Measurements from ENCODE around the gene KRTAP5-7.
"Not testable (repeated sequence)": the region's sequence is repeated elsewhere in the genome, so short reads cannot be mapped to it uniquely, and the experiment has no call there.

KRTAP5-7 gene

DNA sequence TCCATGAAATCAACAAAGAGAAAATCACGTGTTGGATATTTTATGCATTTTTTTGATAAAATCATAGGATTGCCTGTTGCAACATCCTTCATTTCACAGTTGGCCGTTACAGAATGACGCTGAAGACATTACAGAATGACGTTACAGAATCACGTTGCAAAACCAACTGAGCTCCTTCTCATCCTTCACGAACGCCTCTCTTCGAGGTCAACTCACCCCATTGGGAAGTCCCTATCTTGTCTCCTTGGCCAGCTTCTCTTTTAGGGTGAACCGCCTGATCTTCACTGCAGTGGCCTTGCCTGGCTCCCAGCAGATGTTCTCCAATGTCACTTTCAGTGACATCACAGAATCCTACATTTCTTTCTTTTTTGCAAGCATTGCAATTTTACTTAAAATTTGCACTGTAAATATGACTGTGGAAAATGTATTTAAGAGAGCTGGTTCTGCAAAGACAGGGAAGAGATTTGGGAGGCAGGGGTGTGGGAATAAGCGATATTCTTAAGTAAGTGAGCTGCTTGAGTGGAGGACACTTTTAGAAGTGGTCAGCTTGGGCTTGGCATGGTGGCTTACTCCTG lies 5.1 kb downstream of the KRTAP5-7 start:
- DNase-seq (ENCODE audit: low read depth): no peak

DNA sequence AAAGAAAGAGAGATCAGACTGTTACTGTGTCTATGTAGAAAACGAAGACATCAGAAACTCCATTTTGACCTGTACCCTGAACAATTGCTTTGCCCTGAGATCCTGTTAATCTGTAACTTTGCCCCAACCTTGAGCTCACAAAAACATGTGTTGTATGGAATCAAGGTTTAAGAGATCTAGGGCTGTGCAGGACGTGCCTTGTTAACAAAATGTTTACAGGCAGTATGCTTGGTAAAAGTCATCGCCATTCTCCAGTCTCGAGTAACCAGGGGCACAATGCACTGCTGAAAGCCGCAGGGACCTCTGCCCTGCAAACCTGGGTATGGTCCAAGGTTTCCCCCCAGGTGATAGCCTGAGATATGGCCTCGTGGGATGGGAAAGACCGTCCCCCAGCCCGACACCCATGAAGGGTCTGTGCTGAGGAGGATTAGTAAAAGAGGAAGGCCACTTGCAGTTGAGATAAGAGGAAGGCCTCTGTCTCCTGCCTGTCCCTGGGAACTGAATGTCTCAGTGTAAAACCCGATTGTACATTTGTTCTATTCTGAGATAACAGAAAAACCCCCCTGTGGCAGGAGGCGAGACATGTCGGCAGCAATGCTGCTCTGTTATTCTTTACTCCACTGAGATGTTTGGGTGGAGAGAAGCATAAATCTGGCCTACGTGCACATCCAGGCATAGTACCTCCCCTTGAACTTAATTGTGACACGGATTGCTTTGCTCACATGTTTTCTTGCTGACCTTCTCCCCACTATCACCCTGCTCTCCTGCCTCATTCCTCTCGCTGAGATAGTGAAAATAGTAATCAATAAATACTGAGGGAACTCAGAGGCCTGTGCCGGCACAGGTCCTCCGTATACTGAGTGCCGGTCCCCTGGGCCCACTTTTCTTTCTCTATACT lies 7.9 kb downstream of the KRTAP5-7 start:
- DNase-seq (ENCODE audit: low read depth): not testable (repeated sequence)

DNA sequence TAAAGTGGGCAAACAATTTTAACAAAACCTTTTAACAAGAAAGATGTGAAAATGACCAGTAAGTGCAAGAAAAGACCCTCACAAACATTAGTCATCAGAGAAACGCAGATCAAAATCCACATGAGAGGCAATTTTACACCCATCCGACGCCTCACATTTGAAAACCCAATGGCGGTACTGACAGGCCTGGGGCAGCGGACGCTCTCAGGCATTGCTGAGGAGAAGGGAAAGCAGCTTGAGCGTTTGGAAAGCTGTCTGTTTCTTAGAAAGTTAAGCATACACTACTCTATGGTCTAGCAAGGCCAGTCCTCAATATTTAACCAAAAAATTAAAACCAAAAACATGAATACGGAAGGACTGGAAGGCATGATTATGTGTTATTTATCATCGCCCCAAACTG lies 8.8 kb downstream of the KRTAP5-7 start:
- no peak for DNase-seq (ENCODE audit: low read depth)

DNA sequence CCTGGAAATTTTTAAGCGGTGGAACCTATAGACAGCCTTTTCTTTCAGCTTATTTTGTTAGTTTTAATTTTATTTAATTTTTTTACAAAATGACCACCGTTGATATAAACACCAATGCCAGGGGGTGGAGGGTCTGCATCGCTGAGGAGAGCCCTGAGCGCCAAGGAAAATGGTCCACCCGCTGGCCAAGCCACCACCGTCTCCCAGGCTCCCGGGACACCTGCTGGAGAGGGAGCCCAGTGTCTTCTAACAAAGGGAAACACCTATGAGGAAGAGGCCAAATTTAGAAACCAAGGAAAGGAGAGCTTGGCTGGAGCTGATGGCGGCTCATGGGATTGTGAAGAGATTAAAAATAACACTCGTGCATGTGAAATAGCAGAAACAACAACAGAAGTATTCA lies 10.5 kb downstream of the KRTAP5-7 start:
- no peak for DNase-seq (ENCODE audit: low read depth)

DNA sequence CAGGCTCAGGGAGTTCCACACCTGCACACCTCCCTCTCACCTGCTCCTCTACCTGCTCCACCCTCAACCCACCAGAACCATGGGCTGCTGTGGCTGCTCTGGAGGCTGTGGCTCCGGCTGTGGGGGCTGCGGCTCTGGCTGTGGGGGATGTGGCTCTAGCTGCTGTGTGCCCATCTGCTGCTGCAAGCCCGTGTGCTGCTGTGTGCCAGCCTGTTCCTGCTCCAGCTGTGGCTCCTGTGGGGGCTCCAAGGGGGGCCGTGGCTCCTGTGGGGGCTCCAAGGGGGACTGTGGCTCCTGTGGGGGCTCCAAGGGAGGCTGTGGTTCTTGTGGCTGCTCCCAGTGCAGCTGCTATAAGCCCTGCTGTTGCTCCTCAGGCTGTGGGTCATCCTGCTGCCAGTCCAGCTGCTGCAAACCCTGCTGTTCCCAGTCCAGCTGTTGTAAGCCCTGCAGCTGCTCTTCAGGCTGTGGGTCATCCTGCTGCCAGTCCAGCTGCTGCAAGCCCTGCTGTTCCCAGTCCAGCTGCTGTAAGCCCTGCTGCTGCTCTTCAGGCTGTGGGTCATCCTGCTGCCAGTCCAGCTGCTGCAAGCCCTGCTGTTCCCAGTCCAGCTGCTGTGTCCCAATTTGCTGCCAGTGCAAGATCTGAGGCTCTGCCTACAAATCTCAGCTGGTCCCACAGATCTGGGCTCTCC lies 11.1 kb downstream of the KRTAP5-7 start, which contains the start of gene KRTAP5-8:
Gene KRTAP5-8 (plus strand): TSS at position 49 of the 689 bp plus-strand sequence. CDS start 31 bp downstream, at position 80.
- not testable (repeated sequence) for DNase-seq (ENCODE audit: low read depth)

DNA sequence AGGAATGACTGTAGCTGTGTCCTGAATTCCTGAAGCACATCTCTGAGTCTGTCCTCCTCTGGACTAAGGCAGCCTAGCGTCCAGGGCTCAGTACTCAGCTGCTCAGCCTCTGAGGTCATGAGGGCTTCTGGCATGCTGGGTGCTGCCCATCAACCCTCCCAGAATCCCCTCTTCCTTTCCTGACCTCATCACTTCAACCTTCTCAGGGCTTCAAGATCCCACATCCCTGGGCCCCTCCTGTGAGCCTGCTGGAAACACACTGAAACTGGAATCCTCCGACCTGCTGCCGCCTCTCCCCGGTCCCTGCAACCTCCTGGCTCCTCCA lies 11.6 kb downstream of the KRTAP5-7 start:
- no peak for DNase-seq (ENCODE audit: low read depth)

DNA sequence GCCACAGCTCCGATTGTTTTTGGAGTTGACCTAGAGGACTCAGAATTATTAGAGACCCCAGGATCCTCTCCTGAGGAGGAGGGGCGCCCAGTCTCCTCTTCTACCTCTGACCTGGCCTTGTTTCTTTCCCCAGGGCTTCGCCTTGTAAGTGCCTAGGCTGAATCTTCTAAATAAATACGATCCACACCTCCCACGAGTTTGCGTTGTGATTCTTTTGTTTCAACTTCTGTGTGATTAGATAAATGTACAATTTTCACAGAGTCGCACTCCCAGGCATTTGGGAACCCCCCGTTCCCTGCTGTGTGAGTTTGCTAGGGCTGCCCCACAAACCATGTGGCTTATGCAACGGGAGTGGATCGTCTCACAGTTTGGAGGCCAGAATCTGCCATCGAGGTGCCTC lies 11.9 kb downstream of the KRTAP5-7 start:
- no peak for DNase-seq (ENCODE audit: low read depth)

DNA sequence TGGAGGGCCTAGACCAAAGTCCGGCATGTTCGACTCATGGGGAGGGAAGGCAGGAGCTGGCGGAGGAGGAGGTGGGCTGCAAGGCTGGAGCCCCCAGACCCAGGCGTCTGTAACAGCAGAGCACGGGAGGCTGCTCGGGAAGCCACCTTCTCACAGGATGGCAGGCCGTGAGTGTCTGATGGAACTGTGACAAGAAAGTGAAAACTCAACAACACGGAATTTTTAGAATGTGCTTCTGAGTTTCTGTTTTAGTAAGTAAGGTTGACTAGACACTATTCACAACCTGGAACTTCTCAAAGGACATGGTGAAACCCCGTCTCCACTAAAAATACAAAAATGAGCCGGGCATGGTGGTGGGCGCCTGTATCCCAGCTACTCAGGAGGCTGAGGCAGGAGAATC lies 12.9 kb downstream of the KRTAP5-7 start:
- DNase-seq (ENCODE audit: low read depth): not testable (repeated sequence)

DNA sequence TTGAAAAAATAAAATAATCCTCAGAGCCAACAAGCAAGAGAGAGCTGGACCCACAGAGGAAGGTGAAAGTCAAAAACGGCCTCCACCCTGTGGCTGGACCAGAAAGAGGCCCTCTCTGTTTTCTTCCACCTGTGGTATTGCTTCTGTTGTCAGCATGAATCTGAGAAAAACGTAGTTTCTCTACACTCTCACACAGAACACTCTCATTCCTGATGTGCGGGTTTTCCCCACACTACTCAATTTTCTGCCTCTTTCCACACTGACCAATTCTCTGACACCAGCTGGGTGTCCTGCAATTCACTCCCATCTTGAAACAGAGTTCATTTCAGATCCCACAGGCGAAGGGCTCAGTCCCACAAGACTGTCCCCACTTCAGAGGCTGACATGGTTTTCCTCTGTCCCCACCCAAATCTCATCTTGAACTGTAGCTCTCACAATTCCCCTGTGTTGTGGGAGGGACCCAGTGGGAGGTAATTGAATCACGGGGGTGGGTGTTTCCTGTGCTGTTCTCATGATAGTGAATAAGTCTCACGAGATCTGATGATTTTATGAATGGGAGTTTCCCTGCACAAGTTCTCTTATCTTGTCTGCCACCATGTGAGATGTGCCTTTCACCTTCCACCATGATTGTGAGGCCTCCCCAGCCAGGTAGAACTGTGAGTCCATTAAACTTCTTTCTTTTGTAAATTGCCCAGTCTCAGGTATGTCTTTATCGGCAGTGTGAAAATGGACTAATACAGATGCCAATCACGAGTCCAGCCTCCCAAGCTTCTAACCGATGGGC lies 13.6 kb downstream of the KRTAP5-7 start:
- DNase-seq (ENCODE audit: low read depth): not testable (repeated sequence)

DNA sequence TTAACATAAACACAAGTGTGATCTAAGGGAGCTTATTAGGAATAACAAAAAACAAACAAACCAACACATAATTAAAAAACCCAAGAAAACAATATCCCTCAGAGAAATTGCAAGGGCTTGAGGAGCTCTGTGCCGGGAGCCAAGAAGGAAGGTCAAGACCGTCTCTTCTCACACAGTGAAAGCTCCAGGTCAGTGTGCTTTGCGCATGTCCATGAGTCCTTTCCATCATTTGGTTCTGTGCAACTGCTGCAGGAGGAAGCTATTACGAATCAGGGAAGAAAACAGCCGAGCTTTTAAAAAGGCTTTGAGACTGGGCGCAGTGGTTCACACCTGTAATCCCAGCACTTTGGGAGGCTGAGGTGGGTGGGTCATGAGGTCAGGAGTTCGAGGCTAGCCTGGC lies 15.3 kb downstream of the KRTAP5-7 start:
- DNase-seq (ENCODE audit: low read depth): no peak

DNA sequence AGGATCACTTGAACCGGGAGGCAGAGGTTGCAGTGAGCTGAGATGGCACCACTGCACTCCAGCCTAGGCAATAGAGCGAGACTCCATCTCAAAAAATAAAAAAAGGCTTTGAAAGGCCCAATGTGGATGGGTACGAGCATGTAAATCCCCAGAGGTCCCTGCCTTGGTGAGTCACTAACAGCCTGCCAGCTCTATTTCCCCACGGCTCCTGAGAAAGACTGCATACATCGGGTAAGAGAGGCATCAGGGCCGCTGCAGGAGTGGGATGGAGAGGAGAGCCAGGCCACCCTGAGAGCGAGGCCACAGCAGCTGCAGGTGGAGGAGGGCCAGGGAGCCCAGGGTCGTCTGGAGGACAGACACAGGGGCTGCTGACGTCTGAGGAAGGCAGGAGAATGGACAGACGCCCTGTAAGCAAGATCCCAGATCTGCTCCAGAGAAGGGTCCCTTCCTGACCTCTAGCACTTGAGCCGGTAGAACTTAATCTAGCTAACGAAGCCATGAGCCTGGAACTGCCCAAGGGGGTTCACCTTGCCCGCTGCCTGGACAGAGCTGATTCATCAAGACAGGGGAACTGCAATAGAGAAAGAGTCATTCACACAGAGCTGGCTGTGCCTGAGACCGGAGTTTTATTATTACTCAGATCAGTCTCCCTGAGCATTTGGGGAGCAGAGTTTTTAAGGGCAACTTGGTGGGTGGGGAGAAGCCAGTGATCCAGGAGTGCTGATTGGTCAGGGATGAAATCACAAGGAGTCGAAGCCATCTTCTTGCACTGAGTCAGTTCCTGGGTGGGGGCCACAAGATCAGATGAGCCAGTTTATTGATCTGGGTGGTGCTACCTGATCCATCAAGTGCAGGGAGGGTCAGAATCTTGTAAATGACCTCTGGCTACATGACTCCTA lies 16.1 kb downstream of the KRTAP5-7 start:
- DNase-seq (ENCODE audit: low read depth): no peak

DNA sequence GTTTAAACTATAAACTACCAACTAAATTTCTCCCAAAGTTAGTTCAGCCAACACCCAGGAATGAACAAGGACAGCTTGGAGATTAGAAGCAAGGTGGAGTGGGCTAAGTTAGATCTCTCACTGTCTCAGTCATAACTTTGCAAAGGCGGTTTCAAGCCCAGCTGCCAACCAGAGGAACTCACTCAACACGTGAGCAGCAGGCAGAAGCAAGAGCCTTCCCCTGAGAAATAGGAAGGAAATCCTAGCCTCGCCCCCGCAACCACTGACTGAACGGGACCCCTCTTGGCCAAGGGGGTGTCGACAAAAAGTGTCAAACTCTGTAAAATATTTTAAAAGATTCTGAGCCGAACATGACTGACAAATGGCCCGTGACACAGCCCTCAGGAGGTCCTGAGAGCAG lies 16.8 kb downstream of the KRTAP5-7 start:
- DNase-seq (ENCODE audit: low read depth): no peak

DNA sequence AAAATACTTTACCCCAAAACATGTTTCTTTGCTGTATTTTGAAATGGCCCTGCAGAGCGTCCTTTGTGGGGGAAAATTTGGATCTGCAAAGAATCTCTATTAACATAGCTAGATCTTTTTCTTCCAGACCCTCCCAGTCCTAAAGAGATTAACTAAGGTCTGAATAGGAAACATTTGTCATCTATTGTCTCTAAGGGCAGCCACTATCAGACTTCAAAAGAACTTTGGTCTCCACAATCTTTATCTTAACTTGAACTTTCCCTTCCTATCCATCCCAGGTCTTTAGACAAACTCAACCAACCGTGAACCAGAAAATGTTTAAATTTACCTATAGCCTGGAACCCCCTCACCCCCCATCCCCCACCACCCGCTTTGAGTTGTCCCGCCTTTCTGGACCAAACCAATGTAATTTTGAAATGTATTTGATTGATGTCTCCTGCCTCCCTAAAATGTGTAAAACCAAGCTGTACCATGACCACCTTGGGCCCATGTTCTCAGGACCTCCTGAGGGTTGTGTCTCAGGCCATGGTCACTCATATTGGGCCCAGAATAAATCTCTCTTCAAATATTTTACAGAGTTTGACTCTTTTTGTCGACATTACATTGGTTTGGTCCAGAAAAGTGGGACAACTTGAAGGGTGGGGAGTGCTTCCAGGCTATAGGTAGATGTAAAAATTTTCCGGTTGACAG lies 17.6 kb downstream of the KRTAP5-7 start:
- no peak for DNase-seq (ENCODE audit: low read depth)

DNA sequence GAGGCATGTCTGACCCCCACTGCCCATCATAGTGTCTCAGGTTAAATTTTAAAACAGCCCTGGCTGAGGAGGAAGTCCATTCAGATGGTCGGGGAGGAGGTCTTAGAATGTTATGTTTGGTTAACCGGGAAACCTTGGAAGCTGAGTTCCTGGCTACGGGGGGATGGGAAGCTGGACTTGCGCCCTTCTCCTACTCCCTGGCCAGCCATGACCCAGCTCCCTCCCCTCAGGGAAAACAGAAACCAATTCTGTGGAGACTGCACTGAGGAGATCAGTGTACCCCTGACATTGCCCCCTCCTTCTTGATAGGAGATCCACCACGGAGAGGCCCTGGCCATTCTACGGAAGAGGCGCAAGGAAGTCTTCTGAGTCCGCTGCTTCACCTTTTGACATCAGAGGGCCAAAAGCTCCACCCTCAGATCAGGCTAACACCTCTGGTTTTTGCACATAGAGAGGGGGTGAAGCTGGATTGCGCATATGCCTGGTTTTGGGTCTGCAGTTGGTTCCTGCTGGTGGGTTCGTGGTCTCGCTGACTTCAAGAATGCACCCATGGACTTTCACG lies 18.4 kb downstream of the KRTAP5-7 start:
- no peak for DNase-seq (ENCODE audit: low read depth)

DNA sequence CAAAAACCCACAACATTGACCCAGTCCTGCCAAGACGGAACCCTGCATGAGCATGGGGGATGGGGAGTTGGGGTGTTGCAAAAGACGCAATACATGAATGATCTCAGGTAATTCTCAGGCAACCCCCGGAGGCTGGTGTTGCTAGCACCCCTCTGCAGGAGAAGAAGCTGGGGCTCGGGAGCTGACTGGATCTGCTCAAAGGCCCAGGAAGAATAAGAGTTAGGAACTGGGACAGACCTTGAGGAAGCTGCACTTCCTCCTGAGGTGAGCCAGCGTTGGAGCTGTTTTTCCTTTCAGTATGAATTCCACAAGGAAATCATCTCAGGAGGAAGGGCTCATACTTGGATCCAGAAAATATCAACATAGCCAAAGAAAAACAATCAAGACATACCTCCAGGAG lies 21.1 kb downstream of the KRTAP5-7 start, which contains the start of gene KRTAP5-9:
Gene KRTAP5-9 (plus strand): TSS at position 301 of the 400 bp plus-strand sequence. CDS start 238 bp downstream, outside the sequence.
- DNase-seq (ENCODE audit: low read depth): no peak

DNA sequence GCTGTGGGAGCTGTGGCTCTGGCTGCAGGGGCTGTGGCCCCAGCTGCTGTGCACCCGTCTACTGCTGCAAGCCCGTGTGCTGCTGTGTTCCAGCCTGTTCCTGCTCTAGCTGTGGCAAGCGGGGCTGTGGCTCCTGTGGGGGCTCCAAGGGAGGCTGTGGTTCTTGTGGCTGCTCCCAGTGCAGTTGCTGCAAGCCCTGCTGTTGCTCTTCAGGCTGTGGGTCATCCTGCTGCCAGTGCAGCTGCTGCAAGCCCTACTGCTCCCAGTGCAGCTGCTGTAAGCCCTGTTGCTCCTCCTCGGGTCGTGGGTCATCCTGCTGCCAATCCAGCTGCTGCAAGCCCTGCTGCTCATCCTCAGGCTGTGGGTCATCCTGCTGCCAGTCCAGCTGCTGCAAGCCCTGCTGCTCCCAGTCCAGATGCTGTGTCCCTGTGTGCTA lies 21.7 kb downstream of the KRTAP5-7 start:
- DNase-seq (ENCODE audit: low read depth): no peak

DNA sequence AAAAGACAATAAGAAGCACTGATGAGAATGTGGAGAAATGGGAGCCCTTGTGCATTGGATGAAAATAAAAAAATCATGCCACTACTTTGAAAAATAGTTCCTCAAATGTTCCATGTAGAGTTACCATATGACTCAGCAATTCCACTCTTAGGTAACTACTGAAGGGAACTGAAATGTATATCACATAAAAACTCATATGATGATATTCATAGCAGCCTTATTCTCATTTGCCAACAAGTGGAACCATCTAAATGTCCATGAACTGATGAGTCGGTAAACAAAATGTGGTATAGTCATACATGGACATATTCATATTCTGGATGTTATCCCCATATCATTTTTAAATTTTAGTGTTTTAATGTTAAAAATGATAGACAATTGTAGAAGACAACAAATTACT lies 24.6 kb downstream of the KRTAP5-7 start:
- no peak for DNase-seq (ENCODE audit: low read depth)

DNA sequence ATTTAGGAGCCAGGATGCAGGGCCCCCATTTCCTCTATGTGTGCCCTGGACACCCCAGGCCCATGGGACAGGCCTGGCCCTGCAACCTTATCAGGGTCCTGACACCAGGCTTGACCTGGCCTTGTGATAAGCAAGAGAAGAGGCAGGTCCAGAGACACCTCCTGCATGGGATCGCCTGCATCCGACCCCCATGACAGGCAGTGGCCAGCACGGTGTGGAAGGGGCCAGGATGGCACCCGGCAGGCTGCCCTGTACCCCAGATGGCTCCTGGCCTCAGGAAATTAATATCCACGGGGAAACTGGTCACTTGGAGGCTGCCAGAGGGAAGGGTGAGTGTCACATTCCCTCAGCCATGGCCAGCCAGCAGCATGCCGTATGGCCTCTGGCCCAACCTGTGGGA lies 27.9 kb downstream of the KRTAP5-7 start:
- DNase-seq (ENCODE audit: low read depth): no peak

DNA sequence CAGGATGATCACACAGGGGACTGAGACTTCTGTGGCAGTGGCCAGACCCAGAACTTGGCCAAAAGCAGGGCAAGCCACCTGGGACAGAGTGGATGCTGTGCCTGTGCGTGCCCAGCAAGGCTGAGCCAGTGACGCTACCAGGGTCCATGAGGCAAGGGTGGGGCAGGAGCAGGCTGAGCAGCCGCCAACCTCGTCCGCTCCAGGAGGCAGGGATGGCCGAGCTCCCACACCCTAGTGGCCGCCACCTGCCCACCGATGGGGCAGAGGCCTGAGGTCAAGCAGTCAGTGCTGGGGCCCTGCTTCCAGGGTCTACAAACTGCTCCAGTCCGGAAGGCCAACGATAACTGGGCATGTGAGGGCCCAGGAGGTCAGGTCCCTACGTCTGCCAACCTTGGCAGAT lies 28.4 kb downstream of the KRTAP5-7 start:
- no peak for DNase-seq (ENCODE audit: low read depth)

DNA sequence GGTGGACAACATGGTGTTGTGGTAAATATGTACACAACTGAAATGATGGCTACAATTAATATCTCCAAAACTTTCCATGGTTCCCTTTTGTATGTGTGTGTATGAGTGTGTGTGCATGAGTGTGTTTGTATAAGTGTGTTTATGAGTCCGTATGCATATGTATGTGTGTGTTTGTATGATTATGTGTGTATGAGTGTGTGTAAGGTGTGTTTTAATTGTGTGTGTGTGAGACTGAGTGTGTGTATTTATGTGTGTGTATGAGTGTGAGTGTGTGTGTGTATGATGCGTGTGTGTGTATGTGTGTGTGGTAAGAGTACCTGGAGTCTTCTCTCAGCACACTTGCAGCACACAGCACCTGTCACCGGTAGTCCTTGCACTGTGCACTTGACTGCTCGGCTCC lies 29.0 kb downstream of the KRTAP5-7 start:
- no peak for DNase-seq (ENCODE audit: low read depth)
